ENCODE results near the gene NLRP8.

- TF ChIP-seq POLR2AphosphoS5 (IDR thresholded peaks at IDR 0.05; ENCODE audit: low read depth) (no peak), CTCF (IDR thresholded peaks at IDR 0.05; ENCODE audit: insufficient read depth, low read length) (no peak), GABPA (IDR thresholded peaks at IDR 0.05; ENCODE audit: low read depth) (no peak), REST (IDR thresholded peaks at IDR 0.05; ENCODE audit: insufficient replicate concordance, low read depth) (no peak)
These were observed 37.6 kb downstream of the NLRP8 start for GRCh38 chr19:55985254-55985653.
